SKM-1 (cell line): ENCODE data around the gene PRDX5.
"Not testable (repeated sequence)": the region's sequence is repeated elsewhere in the genome, so short reads cannot be mapped to it uniquely, and the experiment has no call there.

ENCODE experiments used
- DNase-seq: peaks from one replicate; lab custom pipeline; 2025; ENCODE audit not compliant: unreplicated experiment; lab: John Stamatoyannopoulos, UW

The PRDX5 gene

DNA sequence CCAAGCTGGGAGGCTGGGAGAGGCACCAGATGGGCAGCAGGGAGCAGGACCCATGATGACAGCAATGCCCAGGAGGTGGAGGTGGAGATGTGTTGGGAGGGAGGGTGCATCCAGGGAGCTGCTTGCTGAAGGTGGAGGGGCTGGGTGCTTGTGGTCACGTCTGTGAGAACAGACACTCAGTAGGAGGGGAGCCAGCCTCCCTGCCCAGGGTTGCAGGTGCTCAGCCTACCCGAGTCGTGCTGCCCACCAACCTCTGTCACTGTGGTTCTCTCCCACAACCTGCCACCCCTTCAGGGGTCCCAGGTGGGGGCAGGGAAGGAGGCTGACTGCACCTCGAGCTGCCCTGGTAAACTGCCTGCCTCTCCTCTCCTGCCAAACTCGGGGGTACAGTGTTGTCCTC, 5.5 kb downstream of the PRDX5 start:
- DNase-seq, result no peak

DNA sequence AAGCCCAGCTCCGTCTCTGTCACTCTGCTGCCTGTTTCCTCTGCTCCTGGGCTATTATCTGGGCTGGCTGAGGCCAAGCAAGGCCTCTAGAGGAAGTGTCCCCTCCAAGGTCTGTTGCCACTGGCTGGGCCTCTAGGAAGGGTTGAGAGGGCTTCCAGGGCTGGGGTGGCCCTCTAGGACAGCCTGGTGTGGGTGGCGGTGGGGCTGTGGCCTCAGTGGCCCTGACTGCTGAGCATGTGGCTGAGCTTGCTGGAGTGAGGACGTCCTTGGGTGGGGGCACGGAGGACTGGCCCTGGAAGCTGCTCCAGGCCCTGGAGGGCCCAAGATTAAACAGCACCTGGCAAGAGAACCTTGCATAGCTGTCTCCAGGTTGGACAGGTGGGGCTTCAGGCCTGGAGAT, 6.1 kb downstream of the PRDX5 start:
- DNase-seq, result not testable (repeated sequence)

DNA sequence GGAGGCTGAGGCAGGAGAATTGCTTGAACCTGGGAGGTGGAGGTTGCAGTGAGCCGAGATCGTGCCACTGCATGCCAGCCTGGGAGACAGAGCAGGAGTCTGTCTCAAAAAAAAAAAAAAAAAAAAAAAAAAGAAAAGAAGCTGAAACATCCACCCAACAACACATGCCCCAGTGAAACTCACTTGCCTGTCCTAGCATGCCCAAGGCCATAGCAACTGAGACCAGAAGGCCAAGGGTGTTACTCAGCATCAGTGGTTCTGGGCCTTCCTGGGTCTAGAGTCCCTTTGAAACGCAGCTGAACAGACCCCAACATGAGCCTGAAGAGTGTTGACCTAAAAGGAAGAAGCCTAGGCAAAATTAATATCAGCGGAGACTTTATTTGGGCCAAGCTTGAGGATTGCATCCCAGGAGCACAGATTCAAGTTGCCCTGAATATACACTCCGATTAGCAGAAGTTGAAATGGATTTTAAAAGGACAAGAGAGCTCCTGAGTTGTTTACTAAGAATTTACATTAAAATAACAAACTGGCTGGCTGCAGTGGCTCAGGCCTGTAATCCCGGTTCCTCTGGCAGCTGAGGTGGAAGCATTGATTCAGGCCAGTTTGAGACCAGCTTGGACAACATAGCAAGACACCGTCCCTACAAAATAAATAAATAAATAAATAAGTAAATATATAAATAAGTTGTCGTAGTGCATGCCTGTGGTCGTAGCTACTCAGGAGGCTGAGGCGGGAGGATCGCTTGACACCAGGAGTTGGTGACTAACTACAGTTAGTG, 7.0 kb downstream of the PRDX5 start:
- DNase-seq, result no peak

DNA sequence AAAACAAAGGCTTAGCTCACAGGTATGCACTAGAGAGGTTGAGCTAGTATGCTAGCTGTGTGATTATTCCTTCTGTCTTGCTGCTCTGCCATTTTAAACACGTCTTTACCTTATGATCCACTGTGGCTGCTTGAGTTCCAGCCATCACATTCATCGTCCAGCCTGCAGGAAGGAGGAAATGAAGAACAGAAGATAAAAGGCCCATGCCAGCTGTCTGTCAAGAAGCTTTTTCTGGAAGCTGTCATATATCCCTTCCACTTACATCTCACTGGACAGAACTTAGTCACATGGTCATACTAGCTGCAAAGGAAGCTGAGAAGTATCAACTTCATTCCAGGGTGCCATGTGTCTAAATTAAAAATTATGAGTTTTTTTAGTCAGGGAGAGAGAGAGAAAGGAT, 9.5 kb downstream of the PRDX5 start:
- DNase-seq, result no peak

DNA sequence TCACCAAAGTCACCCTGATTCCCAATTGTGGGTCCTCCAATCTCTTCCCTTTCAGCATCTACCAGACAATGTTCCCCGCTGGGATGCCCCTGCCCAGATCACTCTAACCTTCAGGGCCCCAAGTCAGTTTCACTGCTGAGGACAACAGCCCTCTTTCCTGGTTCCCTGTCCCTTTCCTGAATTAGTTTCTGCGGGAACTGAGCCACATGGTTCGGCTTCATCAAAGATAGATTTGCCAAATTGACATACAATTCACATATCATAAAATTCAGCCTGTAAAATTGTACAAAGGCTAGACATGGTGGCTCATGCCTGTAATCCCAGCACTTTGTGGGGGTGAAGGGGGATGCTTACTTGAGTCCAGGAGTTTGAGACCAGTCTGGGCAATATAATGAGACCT, 10.1 kb downstream of the PRDX5 start:
- no peak for DNase-seq

DNA sequence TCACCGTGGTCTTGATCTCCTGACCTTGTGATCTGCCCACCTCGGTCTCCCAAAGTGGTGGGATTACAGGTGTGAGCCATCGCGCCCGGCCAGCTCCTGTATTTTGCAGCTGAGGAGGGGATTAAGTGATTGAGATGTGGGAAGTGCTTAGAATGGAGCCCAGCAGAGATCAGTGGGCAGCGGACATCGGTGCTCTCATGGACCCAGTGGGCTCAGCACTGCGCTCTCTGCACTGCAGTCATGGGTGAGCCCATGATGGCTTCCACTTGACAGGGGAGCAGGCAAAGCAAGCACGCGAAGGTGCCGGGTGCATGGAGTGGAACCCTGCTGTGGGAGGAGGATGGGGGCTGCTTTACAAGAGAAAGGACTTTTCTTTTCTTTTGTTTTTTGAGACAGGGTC, 13.0 kb downstream of the PRDX5 start:
- no peak for DNase-seq

DNA sequence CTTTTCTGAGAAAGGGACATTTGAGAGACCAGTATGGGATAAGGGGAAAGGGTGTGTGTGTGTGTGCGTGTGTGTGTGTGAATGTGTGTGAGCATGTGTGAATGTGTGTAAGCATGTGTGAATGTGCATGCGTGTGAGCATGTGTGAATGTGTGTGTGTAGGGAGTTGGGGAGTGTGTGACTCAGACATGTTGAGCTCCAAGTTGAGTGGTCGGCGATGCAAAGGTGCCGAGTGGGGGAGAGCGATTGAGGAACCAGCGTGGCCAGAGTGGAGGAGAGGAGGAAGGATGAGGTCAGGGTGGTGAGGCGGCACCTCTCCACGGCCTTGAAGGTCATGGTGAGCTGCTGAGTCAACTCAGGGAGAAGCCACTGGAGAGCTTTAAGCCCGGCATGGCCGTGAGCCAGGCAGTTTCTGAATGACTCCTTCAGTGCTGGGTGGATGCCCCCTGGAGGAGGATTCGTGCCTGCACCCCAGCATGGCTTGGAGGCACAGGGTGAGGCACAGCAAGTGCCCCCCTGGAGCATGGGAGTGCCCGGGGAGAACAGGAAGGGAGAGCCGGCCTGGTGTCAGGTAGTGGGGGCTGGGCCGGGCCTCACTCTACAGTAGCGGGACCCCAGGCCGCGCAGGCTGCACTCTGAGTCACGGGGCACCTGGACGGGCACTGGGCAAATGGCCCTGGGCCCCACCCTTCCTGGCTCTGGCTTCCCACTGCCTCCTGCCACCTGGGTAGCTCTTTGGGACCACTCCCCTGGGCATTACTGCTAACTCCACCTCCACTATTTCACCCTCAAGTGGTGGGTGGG, 13.8 kb downstream of the PRDX5 start:
- DNase-seq, result peak; percentile 81

DNA sequence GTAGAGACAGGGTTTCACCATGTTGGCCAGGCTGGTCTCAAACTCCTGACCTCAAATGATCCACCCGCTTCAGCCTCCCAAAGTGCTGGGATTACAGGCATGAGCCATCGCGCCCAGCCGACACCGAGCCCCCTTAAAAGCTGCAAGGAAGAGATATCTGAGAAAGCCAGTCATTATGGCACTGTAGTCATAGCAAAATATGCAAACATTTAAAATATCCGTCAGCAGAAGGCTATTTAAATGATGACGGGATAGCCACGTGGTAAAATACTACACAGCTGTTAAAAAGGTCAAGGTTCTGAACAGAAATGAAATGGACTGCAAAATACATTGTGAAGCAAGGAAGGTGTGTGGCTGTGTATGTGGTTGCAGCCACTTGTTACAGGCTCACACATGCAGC, 15.6 kb downstream of the PRDX5 start:
- DNase-seq, result no peak

DNA sequence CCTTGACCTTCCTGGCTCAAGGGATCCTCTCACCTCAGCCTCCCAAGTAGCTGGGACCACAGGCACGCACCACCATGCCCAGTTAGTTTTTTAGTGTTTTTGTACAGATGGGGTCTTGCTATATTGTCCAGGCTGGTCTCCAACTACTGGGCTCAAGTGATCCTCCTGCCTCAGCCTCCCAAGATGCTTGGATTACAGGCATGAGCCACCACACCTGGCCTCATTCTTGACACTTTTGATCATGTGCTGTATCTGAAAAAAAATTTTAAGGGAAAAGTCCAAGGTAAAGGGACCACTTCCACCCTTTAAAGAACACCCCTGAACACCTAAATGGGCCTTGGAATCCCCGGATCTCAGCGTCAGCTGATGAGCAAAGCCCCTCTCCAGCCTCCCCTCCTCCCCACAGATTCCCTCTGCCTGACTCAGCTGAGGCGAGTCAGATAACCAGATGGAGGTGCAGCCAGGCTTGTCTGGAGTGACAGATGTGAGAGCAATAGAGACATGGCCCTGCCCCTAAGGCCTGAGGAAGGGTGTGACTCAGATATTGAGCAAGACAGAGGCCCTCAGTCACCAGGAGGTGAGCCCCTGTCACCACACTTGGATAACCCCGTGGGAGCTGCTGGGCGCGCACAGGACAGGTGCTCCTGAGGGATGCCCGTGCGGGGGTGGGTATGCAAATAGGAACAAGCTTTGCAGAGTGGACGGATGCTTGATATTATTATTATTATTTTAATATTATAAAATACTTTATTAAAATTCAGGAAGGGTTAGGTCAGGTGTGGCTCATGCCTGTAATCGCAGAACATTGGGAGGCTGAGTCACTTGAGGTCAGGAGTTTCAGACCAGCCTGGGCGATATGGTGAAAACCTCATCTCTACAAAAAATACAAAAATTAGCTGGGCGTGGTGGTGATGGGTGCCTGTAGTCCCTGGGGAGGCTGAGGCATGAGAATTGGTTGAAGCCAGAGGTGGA, 17.1 kb downstream of the PRDX5 start:
- DNase-seq, result peak; percentile 92

DNA sequence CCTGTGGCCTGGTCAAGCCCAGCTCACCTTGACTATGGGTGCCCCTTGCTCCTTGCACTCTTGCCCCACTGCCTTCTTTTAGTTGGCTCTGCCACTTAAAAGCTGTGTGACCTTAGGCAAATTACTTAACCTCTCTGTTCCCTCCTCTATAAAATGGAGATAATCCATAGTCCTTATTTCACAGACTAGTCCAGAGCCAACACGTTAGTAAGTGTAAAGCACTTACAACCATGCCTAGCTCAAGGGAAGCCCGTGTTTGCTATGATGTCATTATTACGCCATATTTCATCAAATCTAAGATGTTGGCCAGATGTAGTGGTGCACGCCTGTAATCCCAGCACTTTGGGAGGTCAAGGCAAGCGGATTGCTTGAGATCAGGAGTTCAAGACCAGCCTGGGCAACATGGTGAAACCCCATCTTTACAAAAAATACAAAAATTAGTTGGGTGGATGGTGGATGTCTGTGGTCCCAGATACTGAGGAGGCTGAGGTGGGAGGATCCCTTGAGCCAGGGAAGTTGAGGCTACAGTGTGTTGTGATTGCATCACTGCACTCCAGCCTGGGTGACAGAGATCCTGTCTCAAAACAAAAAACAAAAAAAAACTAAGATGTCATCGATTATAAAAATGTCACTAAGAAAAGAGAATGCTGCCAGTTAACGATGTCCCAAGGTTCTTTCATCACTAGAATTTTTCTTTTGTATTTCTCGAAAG, 19.8 kb downstream of the PRDX5 start:
- no peak for DNase-seq

DNA sequence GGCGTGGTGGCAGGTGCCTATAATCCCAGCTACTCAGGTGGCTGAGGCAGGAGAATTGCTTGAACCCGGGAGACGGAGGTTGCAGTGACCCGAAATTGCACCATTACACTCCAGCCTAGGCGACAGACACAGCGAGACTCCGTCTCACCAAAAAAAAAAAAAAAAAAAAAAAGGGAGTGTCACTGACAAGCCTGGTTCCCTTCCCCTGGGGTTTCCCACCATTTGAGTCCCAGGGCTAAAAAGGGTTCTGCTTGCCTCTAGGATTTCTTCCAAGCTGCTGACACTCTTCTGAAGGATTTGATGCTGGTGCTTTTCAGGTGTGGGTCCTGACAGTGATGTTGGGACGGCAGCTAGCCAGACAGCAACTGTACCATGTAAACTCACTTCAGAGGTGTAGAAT, 20.8 kb downstream of the PRDX5 start:
- no peak for DNase-seq

DNA sequence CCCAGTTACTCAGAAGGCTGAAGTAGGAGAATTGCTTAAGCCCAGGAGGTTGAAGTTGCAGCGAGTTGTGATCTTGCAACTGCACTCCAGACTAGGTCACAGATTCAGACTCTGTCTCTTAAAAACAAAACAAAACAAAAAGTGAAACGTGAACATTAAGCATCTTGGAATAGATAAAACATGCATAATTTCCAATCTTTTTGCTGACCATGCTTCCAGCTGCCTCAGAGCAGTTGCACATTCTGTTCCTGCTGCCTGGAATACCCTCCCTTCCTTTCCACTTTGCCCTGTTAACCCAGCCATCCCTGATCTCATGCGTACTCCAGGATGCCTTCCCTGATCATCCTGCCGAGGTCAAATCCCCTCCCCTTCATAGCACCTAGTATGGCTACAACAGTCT, 21.4 kb downstream of the PRDX5 start:
- DNase-seq, result no peak

DNA sequence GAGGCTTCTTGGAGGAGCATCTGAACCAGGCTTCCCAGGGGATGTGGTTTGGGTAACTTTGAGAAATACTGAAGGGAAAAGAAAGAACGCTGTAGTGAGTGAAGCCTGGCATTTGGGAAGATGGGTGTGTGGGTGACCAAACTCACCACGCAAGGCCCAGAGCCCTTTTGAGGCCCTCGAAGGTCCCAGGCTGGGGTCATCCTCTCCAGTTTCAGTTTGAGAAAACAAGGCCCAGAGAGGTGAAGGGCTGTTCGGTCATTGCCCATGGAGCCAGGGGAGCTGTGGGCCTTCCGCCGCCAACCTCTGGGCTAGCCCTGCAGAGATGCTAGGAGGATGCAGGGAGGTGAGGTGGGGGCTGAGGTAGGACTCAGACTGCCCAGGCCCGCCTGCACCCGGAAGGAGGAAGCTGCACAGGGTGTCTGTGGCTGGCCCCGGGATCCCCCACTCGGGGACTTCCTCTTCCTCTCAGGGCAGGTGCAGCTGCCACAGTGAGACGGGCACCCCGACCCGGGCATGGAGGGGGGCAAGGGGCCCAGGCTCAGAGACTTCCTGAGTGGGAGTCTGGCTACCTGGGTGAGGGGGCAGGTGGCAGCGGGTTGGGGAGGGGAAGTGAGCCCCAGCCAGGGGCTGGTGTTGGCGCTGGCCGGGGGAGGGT, 22.0 kb downstream of the PRDX5 start, which contains the start of gene CCDC88B:
Gene CCDC88B, plus strand, starts transcription at position 451 of the 655 bp plus-strand sequence. Its CDS starts 63 bp downstream, at position 514.
- peak; percentile 64 for DNase-seq

DNA sequence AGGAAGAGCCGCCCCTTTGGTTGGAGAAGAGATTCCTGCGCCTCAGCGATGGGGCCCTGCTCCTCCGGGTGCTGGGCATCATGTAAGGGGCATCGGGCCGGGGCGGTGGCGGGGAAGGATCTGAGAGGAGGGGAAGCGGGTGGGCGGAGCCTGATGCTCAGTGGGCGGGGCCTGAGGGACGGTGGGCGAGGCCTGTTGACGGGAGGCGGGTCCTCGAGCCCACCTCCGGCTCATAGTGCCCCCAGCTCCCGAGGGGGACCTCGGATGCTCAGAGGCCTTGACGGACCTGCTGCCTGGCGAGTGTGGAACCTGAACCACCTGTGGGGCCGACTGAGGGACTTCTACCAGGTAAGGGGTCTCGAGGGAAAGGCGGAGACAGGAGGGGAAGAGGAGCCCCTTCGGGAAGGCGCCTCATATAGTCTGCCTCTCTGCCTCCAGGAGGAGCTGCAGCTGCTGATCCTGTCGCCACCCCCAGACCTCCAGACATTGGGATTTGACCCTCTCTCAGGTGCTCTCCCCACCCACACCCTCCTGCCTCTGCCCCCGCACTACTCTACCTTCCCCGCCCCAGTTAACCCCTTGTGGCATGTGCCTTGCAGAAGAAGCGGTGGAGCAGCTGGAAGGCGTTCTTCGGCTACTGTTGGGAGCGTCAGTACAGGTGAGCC, 22.9 kb downstream of the PRDX5 start:
- peak; percentile 58 for DNase-seq

DNA sequence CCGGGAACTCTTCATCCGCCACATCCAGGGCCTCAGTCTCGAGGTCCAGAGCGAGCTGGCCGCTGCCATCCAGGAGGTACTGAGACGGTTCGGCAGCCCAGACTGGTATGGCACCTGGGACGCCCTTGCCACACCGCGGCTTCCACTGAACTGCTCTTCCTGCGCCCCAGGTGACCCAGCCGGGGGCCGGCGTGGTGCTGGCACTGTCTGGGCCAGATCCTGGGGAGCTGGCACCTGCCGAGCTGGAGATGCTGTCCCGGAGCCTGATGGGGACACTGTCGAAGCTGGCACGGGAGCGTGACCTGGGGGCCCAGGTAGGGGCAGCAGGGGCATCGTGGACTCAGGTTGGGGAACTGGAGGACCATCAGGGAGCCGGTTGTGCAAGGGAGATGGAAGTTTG, 23.5 kb downstream of the PRDX5 start:
- DNase-seq, result no peak

DNA sequence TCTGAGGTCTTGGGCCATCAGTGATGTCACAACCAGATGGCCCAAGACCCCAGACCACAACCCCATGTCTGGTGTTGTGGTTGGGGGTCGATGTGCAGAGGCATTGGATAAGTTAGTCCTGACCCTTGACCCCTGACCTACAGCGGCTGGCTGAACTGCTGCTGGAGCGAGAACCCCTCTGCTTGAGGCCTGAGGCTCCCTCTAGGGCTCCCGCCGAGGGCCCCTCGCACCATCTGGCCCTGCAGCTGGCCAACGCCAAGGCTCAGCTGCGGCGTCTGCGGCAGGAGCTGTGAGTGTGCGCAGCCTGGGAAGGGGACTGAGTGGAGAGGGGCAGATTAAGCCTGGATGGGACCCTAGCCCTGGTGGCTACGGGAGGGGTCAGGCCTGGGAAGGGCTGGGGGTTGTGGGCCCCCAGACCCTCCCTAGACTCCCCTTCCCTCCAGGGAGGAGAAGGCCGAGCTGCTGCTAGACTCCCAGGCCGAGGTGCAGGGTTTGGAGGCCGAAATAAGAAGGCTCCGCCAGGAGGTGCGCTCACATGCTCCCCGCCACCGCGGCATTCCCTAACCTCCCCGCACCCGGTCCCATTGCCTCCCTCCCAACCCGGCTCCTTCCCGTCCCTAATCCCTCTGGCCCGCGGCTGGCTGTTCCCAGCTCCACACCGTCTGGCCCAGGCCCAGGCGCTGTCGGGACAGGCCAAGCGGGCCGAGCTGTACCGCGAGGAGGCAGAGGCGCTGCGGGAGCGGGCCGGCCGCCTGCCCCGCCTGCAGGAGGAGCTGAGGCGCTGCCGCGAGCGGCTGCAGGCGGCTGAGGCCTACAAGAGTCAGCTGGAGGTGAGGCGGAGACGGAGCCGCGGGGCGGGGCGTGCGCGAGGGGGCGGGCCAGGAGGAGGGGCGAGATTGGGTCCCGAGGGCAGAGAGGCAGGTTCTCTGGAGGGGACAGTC, 24.2 kb downstream of the PRDX5 start:
- DNase-seq, result peak; percentile 37

DNA sequence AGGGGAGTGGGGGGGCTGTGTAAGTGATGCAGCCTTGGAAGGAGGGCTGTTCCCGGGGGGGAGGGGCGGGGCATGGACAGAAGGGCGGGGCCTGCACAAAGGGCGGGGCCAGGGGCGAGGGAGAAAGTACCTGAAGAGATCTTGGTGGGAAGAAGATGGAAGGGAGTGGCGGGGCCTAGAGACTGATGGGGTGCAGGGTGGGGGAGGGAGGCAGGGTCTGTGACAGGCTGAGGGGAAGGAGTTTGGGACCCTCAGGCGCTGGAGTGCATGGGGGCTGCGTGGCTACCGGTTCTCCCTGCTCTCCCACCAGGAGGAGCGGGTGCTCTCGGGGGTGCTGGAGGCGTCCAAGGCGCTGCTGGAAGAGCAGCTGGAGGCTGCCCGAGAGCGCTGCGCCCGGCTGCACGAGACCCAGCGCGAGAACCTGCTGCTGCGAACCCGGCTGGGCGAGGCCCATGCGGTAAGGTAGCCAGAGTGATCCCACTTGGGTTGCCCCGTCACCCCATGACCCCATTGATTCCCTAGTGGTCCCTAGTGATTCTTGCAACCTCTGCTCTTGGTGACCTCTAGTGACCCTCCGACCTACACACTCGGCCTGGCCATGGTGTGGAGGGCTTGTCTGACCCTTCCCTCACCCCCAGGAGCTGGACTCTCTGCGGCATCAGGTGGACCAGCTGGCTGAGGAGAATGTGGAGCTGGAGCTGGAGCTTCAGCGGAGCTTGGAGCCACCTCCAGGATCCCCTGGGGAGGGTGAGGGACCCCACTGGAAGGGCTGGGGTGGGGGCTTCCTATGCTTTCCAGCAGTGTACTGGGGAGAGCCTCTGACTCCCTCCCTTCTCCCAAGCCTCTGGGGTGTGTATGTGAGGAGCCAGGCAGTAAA, 25.2 kb downstream of the PRDX5 start:
- DNase-seq, result no peak
